Measurements from ENCODE around the gene MAPK10.
"Not testable (repeated sequence)": the region's sequence is repeated elsewhere in the genome, so short reads cannot be mapped to it uniquely, and the experiment has no call there.

MAPK10 gene

GRCh38 chr4:86338989-86339388, 20.9 kb downstream of the MAPK10 start:
- no peak for DNase-seq (ENCODE audit: low read depth in 2 of 2)

DNA sequence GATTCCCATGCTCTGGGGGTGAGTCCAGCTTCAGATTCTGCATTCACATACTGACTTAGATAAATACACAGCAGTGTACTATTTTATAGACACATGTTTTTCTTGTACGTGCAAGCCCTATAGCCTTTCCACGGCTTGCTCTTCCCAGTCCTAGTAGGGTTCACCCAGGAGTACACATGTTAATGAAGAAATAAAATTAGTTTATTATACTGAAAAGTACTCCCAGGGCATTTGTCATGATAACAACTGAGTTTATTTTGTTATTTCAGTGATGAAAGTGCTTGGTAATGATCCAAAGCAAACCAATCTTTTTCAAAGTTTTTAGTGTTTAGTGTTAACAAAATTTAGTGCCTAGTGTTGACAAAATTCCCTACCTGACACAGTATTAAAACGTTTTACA, 21.3 kb downstream of the MAPK10 start:
- no peak for DNase-seq (ENCODE audit: low read depth in 2 of 2)

GRCh38 chr4:86334020-86334750, 25.7 kb downstream of the MAPK10 start:
- no peak for DNase-seq (ENCODE audit: low read depth in 2 of 2)

DNA sequence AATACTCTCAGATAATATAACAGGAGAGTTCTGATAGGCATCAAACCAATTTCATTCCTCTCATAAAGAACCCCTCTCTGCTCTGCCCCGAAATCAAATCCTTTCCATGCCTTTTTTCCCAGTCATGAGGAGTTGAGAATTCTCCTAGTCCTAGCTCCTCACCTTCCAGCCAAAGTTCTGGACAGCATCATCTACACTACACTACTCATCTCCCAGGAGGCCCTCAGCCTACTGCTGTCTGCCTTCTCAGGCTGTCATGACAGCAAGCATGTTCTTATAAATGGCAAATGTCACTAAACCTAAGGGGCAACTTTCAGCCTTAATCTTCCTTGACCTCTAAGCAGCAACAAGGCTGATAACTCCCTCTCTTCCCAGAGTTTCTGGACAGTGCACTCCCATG, 26.6 kb downstream of the MAPK10 start:
- no peak for DNase-seq (ENCODE audit: low read depth in 2 of 2)

GRCh38 chr4:86330961-86331742, 28.7 kb downstream of the MAPK10 start:
- no peak for DNase-seq (ENCODE audit: low read depth in 2 of 2)

DNA sequence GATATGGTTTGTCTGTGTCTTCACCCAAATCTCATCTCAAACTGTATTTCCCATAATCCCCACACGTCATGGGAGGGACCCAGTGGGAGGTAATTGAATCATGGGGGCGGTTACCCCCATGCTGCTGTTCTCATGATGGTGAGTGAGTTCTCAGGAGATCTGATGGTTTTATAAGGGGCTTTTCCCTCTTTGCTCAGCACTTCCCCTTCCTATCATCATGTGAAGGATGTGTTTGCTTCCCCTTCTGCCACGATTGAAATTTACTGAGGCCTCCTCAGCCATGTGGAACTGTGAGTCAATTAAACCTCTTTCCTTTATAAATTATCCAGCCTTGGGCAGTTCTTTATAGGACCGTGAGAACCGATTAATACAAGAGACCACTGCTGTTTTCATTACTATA, 29.4 kb downstream of the MAPK10 start:
- DNase-seq (ENCODE audit: low read depth in 2 of 2): not testable (repeated sequence)

GRCh38 chr4:86329431-86329830, 30.4 kb downstream of the MAPK10 start:
- DNase-seq (ENCODE audit: low read depth in 2 of 2): no peak

DNA sequence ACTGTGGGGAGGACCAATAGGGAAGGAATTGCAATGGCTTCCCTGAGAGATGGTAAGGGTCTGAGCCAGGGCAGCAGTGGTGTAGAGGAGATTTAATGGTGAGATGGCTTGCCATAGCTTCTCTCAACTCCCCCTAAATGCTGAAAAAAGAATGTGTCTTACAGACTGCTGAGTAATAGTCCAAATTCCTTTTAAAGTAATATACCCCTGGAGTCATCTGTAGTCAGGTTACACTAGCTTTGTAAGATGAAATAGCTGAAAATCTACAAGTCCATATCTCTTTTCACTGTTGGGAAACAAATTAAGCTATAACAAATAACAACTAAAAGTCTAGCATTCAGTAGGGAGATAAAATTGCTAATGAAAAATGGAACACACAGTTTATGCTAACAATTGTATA, 33.5 kb downstream of the MAPK10 start:
- DNase-seq (ENCODE audit: low read depth in 2 of 2): no peak

- DNase-seq (ENCODE audit: low read depth in 2 of 2): no peak
Measured at GRCh38 chr4:86319390-86319789, 40.5 kb downstream of the MAPK10 start.

- DNase-seq (ENCODE audit: low read depth in 2 of 2): no peak
Measured at GRCh38 chr4:86315579-86315978, 44.3 kb downstream of the MAPK10 start.

DNA sequence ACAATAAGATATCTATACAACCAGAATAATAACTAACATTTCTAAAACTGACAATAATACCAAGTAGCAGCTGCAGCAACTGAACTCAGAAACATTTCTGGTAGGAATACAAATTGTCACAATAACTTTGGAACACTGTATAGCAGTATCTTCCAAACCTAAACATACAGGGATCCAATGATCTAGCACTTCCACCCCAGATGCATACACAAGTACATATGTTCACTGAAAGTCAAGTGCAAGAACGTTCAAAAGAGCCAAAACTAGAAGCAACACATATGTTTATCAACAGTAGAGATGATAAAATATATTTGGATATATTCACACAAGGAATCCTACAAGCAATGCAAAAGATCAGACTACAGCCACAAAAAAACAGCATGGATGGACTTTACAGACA, 46.2 kb downstream of the MAPK10 start:
- DNase-seq (ENCODE audit: low read depth in 2 of 2): no peak

- no peak for DNase-seq (ENCODE audit: low read depth in 2 of 2)
Measured at GRCh38 chr4:86307432-86307831, 52.4 kb downstream of the MAPK10 start.

DNA sequence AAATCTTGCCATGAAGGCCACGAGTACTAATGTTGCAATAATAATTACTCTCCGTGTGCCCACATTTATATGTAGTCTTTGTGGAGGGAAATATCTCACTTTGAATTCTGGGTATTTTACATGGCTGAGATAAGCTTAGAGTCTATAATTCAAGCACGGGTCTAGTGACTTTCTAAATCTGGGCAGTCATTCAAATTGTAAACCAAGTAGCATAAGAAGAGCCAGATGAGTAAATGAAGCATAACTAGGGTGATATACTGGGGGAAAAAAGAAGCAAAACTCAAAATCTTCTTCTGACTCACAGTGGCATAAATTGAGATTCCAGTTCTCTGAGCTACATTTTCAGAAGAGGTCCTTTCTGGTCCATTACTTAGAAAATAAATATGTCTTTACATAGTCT, 53.0 kb downstream of the MAPK10 start:
- no peak for DNase-seq (ENCODE audit: low read depth in 2 of 2)

DNA sequence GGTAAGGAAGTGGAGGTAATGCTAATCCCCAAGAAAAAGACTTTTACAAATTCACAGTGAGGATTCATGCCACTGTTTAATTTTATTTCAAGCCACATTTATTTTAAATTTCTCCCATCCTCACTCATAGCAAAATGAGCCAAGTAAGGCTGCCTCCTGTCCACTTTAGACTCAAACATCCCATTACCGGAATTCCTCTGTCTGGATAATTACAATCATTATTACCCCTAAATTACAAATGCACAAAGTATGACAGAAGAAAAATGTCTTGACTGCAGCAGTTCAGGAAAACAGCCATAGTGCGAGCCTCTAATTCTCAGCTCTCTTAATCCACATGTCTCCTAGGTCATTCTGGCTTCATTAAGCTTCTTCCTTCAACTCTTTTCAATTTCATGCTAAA, 57.0 kb downstream of the MAPK10 start:
- no peak for DNase-seq (ENCODE audit: low read depth in 2 of 2)

DNA sequence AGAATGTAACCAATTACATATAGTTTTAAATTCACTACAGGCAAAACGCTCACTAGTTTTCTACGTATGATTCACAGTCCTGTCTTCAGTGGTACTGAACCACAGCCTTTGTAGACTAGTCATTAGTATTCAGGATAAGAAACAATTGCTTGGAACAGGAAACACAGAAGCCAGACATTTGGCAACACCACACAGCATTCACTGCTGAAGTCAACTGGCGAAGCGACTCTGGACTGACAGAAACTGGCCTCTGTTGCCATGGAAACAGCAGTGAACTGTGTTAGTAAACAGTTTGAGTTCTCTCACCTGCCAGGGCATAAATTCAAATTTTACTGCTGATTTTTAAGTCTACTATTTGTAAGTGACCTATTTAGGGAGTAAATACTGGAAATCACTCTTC, 57.6 kb downstream of the MAPK10 start:
- DNase-seq (ENCODE audit: low read depth in 2 of 2): no peak

DNA sequence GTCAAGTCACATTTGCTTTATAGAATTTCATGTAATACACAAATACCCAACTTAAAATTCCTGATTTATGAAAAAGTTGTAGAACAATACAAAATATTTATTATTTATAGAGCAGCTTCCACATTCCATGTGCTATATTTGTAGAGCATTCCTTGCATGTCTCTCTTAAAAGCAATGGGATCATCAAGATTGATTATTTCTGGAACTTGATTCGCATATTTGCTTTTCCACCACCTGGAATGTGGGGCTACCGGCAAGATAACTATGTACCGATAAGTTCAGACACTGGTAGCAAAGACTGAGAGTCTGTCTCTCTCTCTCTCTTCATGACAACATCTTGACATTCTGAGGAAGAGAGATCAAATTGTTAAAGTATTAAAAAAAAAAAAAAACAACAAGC, 59.3 kb downstream of the MAPK10 start:
- DNase-seq (ENCODE audit: low read depth in 2 of 2): no peak

- no peak for DNase-seq (ENCODE audit: low read depth in 2 of 2)
Measured at GRCh38 chr4:86296865-86297264, 63.0 kb downstream of the MAPK10 start.

DNA sequence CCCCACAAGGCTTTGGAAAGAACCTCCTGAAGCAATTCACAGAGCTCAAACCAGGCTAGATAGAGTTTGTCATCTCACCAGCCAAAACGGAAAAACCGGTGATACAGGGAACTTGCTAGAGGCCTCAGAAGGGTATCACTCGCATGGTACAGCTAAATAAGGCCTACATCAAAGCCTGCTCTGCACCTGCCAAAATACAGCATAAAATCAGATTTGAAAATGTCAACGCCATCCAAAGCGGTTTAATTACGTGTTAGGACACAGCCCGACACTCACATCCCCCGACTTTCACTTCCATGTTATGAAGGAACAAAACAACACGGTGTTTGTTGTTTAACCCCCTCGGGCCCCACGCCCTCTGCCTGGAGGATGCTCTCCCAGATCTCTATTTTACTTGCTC, 65.0 kb downstream of the MAPK10 start:
- no peak for DNase-seq (ENCODE audit: low read depth in 2 of 2)

DNA sequence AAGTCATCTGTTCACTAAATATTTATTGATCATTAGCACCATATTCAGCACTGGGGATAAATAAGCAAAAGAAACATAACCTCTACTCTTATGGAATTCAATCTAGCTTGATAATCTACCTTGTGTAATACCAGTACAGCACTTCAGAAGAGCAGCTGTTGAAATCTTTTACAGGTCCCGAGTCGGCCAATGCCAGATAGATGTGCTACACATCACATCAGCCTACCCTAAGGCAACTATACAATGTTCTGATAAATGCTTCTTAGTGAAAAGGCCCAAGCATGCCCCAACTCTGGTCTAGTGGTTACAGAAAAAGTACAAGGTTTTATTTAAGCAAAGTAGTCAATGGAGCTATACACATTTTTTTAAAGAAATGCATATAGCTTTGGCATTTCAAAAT, 68.7 kb downstream of the MAPK10 start:
- DNase-seq (ENCODE audit: low read depth in 2 of 2): no peak

DNA sequence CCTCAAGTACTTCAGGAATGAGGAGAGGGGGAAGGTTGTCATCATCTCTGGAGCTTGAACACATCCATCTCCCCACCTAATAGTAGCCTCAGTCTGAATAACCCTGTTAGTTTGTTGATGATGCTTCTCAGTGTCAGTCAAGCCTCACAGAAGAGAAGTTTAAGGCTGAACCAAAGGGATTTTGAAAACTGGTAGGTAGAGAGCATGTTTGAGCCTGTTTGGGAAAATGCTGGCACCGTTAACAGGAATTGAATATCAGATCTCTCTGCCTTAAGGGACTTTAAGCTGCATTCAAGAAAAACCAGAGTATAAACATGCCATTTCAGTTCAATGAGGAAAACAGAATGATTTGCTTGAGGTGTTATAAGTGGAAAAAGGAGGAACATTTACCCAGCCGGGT, 73.1 kb downstream of the MAPK10 start:
- no peak for DNase-seq (ENCODE audit: low read depth in 2 of 2)

DNA sequence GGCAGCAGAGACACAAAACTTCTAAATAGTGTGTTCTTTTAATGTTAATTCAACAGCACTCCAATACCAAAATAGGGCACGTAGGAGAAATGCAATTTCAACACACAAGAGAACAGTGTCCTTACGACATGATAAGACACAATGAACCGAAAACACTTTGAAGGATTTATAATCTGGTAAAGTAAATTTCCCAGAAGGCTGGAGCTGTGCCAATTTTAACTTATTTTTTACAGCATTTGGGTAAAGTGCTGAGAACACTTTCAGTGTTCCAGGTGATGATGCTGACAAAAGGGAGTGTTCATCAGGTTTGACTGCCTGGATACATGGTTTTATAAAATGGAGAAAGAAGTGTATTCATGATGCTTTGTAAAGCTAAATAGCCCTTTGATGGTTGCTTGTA, 76.5 kb downstream of the MAPK10 start:
- DNase-seq (ENCODE audit: low read depth in 2 of 2): no peak

DNA sequence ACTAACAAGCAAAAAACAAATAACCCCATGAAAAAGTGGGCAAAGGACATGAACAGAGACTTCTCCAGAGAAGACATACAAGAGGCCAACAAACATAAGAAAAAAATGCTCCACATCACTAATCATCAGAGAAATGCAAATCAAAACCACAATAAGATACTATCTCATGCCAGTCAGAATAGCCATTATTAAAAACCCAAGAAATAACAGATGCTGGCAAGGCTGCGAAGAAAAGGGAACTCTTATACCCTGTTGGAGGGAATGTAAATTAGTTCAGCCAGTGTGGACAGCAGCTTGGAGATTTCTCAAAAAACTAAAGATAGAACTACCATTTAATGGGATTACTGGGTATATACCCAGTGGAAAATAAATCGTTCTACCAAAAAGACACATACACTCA, 79.6 kb downstream of the MAPK10 start:
- DNase-seq (ENCODE audit: low read depth in 2 of 2): no peak

DNA sequence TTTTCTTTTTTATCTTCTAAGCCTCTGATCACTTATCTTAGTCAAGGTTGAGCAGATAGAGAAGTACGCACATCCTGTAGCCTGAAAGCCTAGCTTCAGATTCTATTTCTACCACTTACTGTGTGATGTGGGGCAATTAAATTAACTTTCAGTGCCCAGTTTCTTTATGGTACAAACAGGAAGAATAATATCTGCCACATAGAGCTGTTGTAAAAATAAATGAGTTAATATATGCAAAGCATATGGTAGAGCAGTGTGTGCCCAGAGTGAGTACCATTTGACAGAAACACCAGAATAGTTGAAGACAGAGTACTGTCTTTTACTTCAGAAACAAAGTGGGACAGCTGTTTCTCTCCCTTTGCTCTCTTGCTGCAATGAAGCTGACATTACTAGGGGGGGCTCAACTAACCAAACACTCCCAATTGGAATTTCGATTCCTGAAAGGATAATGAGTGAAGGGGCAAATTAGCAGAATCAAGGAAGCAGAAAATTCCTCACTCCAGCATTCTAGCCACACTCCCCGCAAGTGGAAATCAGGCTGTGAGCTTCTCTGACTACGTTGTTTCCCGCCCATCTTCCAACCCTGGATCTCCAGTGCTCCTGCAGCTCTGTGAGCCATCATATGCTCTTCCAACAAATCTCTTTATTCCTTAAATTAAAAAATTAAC, 80.4 kb downstream of the MAPK10 start:
- DNase-seq (ENCODE audit: low read depth in 2 of 2): no peak
